HEK293 (cell line): ENCODE data around the gene HBG2.

ENCODE experiments used
- CTCF ChIP-seq: fragments of 450-650 bp; formaldehyde crosslinking; IDR thresholded peaks from 2 replicates; pipeline ENCODE4 v1.5.1; 2016; ENCODE audit warnings: missing biosample characterization, missing genetic modification characterization
- HOXD13 ChIP-seq: sonication (generic); formaldehyde crosslinking; IDR thresholded peaks from 2 replicates; pipeline ENCODE4 v1.8.0; 2022; ENCODE audit warnings: missing genetic modification reagents, borderline replicate concordance
- SCRT1 ChIP-seq: fragments of 450-650 bp; formaldehyde crosslinking; IDR thresholded peaks from 2 replicates; pipeline ENCODE4 v1.5.1; 2016; ENCODE audit warnings: missing biosample characterization, missing genetic modification characterization, borderline replicate concordance
- TCF7L2 ChIP-seq: IDR thresholded peaks from 2 replicates; pipeline ENCODE4 v1.6.1; 2011; ENCODE audit warnings: low read depth, mild to moderate bottlenecking, inconsistent platforms, low read length, moderate library complexity, borderline replicate concordance
- ZNF155 ChIP-seq: fragments of 450-650 bp; formaldehyde crosslinking; IDR thresholded peaks from 2 replicates; pipeline ENCODE4 v1.5.1; 2016; ENCODE audit warnings: missing biosample characterization, missing genetic modification characterization
- ZNF175 ChIP-seq: fragments of 450-650 bp; formaldehyde crosslinking; IDR thresholded peaks from 2 replicates; pipeline ENCODE4 v1.5.1; 2016; ENCODE audit warnings: missing biosample characterization, missing genetic modification characterization
- ZNF292 ChIP-seq: fragments of 450-650 bp; formaldehyde crosslinking; IDR thresholded peaks from 2 replicates; pipeline ENCODE4 v1.5.1; 2016; ENCODE audit warnings: low read depth, missing biosample characterization, missing genetic modification characterization, borderline replicate concordance
- ZNF488 ChIP-seq: fragments of 450-650 bp; formaldehyde crosslinking; IDR thresholded peaks from 2 replicates; pipeline ENCODE4 v1.5.1; 2016; ENCODE audit warnings: missing biosample characterization, missing genetic modification characterization
- ZNF555 ChIP-seq: fragments of 450-650 bp; formaldehyde crosslinking; conservative IDR thresholded peaks from 2 replicates; pipeline ENCODE4 v1.5.1; 2017; ENCODE audit warnings: missing biosample characterization, mild to moderate bottlenecking, missing genetic modification characterization, inconsistent platforms

DNA sequence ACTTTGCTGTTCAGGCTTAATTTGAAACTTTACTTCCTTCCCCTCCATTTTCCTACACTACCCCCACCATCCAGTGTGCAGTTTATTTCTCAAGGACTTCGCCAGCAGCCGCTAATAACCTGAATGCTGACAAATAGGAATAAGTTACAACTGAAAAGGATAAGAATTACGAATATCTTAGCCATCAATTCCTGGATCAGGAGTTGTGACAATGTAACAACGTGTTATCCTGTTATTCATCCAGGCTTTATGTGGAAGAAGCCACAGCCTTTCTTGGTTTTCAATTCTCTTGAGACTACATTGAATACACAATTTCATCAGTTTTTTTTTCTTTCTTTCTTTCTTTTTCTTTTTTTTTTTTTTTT is 10.8 kb downstream of the HBG2 start:
- TF ChIP-seq ZNF488 (tag by site-specific recombination) (no peak), CTCF (no peak), ZNF155 (tag by site-specific recombination) (no peak), HOXD13 (CRISPR knock-in tag) (no peak), TCF7L2 (no peak), ZNF555 (tag by site-specific recombination) (no peak), ZNF175 (tag by site-specific recombination) (no peak), SCRT1 (tag by site-specific recombination) (no peak), ZNF292 (tag by site-specific recombination) (no peak)
